Neural cell (in vitro differentiated cells): ENCODE measurements around the gene PGLYRP1. TPM values are rescaled to one million over a fixed set of nuclear protein-coding genes. Genes with fewer than 3 reads are reported as not detected.

Experiments
- H2AFZ ChIP-seq: fragments of 200-600, 300-800 bp; sonication (generic), shearing (Covaris generic); 2 replicates; pipeline ENCODE4 v1.6.0; 2014; ENCODE audit warnings: low read depth, mild to moderate bottlenecking, antibody characterized with exemption, low read length, moderate library complexity
- H3F3A ChIP-seq: fragments of 200-600 bp; shearing (Covaris generic); 2 replicates; pipeline ENCODE4 v1.6.1; 2016; ENCODE audit warnings: mild to moderate bottlenecking, moderate library complexity, mixed read lengths, antibody characterized with exemption, low read length; ENCODE audit not compliant: insufficient read depth, poor library complexity, severe bottlenecking
- H3K27ac ChIP-seq: fragments of 200-600, 300-800 bp; sonication (generic), shearing (Covaris generic); 2 replicates; pipeline ENCODE4 v1.5.1; 2014; ENCODE audit warnings: mild to moderate bottlenecking, low read length, moderate library complexity
- H3K27me3 ChIP-seq: fragments of 300-800, 200-600 bp; sonication (generic), shearing (Covaris generic); 2 replicates; pipeline ENCODE4 v1.6.0; 2014; ENCODE audit warnings: mild to moderate bottlenecking, low read depth, low read length, moderate library complexity; ENCODE audit not compliant: insufficient read depth
- H3K36me3 ChIP-seq: fragments of 300-800, 200-600 bp; sonication (generic), shearing (Covaris generic); 2 replicates; pipeline ENCODE4 v1.5.1; 2014; ENCODE audit warnings: mild to moderate bottlenecking, antibody characterized with exemption, low read length, moderate library complexity; ENCODE audit not compliant: insufficient read depth
- H3K4me2 ChIP-seq: fragments of 300-800, 200-600 bp; sonication (generic), shearing (Covaris generic); 2 replicates; pipeline ENCODE4 v1.6.0; 2014; ENCODE audit warnings: mild to moderate bottlenecking, low read length
- H3K4me3 ChIP-seq: fragments of 300-800, 200-600 bp; sonication (generic), shearing (Covaris generic); 2 replicates; pipeline ENCODE4 v1.5.1; 2014; ENCODE audit warnings: mild to moderate bottlenecking, low read length, moderate library complexity
- H3K79me2 ChIP-seq: fragments of 200-600 bp; shearing (Covaris generic); replicated peaks from 2 replicates; pipeline ENCODE4 v1.6.0; 2014; ENCODE audit warnings: mild to moderate bottlenecking, low read length, moderate library complexity; ENCODE audit not compliant: insufficient read depth
- H3K9ac ChIP-seq: fragments of 300-800, 200-600 bp; sonication (generic), shearing (Covaris generic); 2 replicates; pipeline ENCODE4 v1.6.1; 2016; ENCODE audit warnings: mild to moderate bottlenecking, low read length, mixed read lengths
- H3K9me2 ChIP-seq: fragments of 200-600 bp; shearing (Covaris generic); 2 replicates; pipeline ENCODE4 v1.6.1; 2016; ENCODE audit warnings: mild to moderate bottlenecking, low read length, mixed read lengths; ENCODE audit not compliant: insufficient read depth
- H3K9me3 ChIP-seq: fragments of 200-600, 300-800 bp; sonication (generic), shearing (Covaris generic); 2 replicates; pipeline ENCODE4 v1.6.1; 2016; ENCODE audit warnings: mild to moderate bottlenecking, mixed run types, low read length, moderate library complexity, mixed read lengths
- H4K20me1 ChIP-seq: fragments of 200-600 bp; shearing (Covaris generic); 2 replicates; pipeline ENCODE4 v1.6.1; 2016; ENCODE audit warnings: mild to moderate bottlenecking, mixed run types; ENCODE audit not compliant: insufficient read depth
- CTCF ChIP-seq: fragments of 450-650 bp; IDR thresholded peaks from 2 replicates; pipeline ENCODE4 v1.5.1; 2014; ENCODE audit warnings: antibody characterized with exemption, mild to moderate bottlenecking, moderate library complexity; ENCODE audit not compliant: poor library complexity, severe bottlenecking
- EP300 ChIP-seq: fragments of 450-650 bp; conservative IDR thresholded peaks from 2 replicates; pipeline ENCODE4 v1.6.1; 2014; ENCODE audit warnings: antibody characterized with exemption, mild to moderate bottlenecking, moderate library complexity; ENCODE audit not compliant: poor library complexity, severe bottlenecking
- EZH2 ChIP-seq: fragments of 200-600, 300-800 bp; shearing (Covaris generic), sonication (generic); IDR thresholded peaks from 2 replicates; pipeline ENCODE4 v1.6.1; 2014; ENCODE audit warnings: antibody characterized with exemption, low read length, borderline replicate concordance, mild to moderate bottlenecking; ENCODE audit not compliant: insufficient read depth, poor library complexity, severe bottlenecking
- MXI1 ChIP-seq: fragments of 450-650 bp; conservative IDR thresholded peaks from 2 replicates; pipeline ENCODE4 v1.6.1; 2014; ENCODE audit warnings: antibody characterized with exemption, mild to moderate bottlenecking; ENCODE audit not compliant: poor library complexity, severe bottlenecking
- POLR2AphosphoS5 ChIP-seq: IDR thresholded peaks from 2 replicates; pipeline ENCODE4 v1.6.1; 2012
- RAD21 ChIP-seq: fragments of 450-650 bp; conservative IDR thresholded peaks from 2 replicates; pipeline ENCODE4 v1.6.1; 2014; ENCODE audit warnings: antibody characterized with exemption, mild to moderate bottlenecking, moderate library complexity
- REST ChIP-seq: IDR thresholded peaks from 2 replicates; pipeline ENCODE4 v1.6.1; 2012; ENCODE audit warnings: borderline replicate concordance
- SMC3 ChIP-seq: fragments of 450-650 bp; conservative IDR thresholded peaks from 2 replicates; pipeline ENCODE4 v1.6.1; 2014; ENCODE audit warnings: antibody characterized with exemption, mild to moderate bottlenecking, moderate library complexity; ENCODE audit not compliant: poor library complexity
- TAF1 ChIP-seq: IDR thresholded peaks from 2 replicates; pipeline ENCODE4 v1.6.1; 2012; ENCODE audit warnings: low read depth
- polyA plus RNA-seq: library from polyadenylated mRNA; depleted of rRNA; stranded (reverse); fragments of >200 nt; gene quantifications from 2 replicates; pipeline ENCODE4 v1.2.3, GENCODE V29; 2014

Gene PGLYRP1
- polyA plus RNA-seq, 1 donor from 2014 or later: not detected

- no peak overlapping the region for H2AFZ ChIP-seq
Measured at GRCh38 chr19:45999653-46000121, 23.2 kb downstream of the PGLYRP1 start.

GRCh38 chr19:45998834-45999233 is 24.0 kb downstream of the PGLYRP1 start:
- Histone ChIP-seq H2AFZ (no peak overlapping the region), H3K4me3 (no peak overlapping the region), H3K79me2 (peaks cover 3% of the 10 kb centered on the region), H4K20me1 (no peaks in the 10 kb centered on the region), H3K9me3 (no peaks in the 10 kb centered on the region), H3K36me3 (no peaks in the 10 kb centered on the region), H3K27ac (no peak overlapping the region), H3K9me2 (no peaks in the 10 kb centered on the region), H3K9ac (no peak overlapping the region), H3K4me2 (no peak overlapping the region), H3F3A (no peaks in the 10 kb centered on the region), H3K27me3 (no peaks in the 10 kb centered on the region)
- no peak for TF ChIP-seq EZH2
- no peak for TF ChIP-seq CTCF
- no peak for TF ChIP-seq MXI1
- no peak for TF ChIP-seq TAF1
- no peak for TF ChIP-seq SMC3
- TF ChIP-seq EP300: no peak
- TF ChIP-seq POLR2AphosphoS5: no peak
- TF ChIP-seq RAD21: no peak
- no peak for TF ChIP-seq REST

More at GRCh38 chr19:45999653-46000121, 23.2 kb downstream of the PGLYRP1 start:
- H3K9me3 ChIP-seq: no peaks in the 10 kb centered on the region
- TF ChIP-seq POLR2AphosphoS5: peak; percentile 31
- no peak for TF ChIP-seq MXI1
- peak overlapping the region; percentile 67 for H3K4me3 ChIP-seq
- H3K27ac ChIP-seq: peak overlapping the region; percentile 59
- no peaks in the 10 kb centered on the region for H3K9me2 ChIP-seq
- peak overlapping the region; percentile 68 for H3K9ac ChIP-seq
- no peaks in the 10 kb centered on the region for H3K27me3 ChIP-seq
- no peaks in the 10 kb centered on the region for H3F3A ChIP-seq
- no peak overlapping the region for H3K4me2 ChIP-seq
- no peaks in the 10 kb centered on the region for H4K20me1 ChIP-seq
- peaks cover 3% of the 10 kb centered on the region for H3K79me2 ChIP-seq
- no peaks in the 10 kb centered on the region for H3K36me3 ChIP-seq

- no peak overlapping the region for H3K4me2 ChIP-seq
- no peak overlapping the region for H3K27ac ChIP-seq
- H3K9me2 ChIP-seq: no peaks in the 10 kb centered on the region
- H3K79me2 ChIP-seq: peaks cover 3% of the 10 kb centered on the region
- no peak overlapping the region for H2AFZ ChIP-seq
- H3K36me3 ChIP-seq: no peaks in the 10 kb centered on the region
- H3K27me3 ChIP-seq: no peaks in the 10 kb centered on the region
- H3K4me3 ChIP-seq: no peak overlapping the region
- no peak overlapping the region for H3K9ac ChIP-seq
- no peaks in the 10 kb centered on the region for H4K20me1 ChIP-seq
- TF ChIP-seq SMC3: no peak
- no peak for TF ChIP-seq RAD21
- no peak for TF ChIP-seq MXI1
- TF ChIP-seq POLR2AphosphoS5: no peak
- TF ChIP-seq CTCF: no peak
- TF ChIP-seq REST: no peak
- TF ChIP-seq EP300: no peak
- no peak for TF ChIP-seq TAF1
- TF ChIP-seq EZH2: no peak
- no peaks in the 10 kb centered on the region for H3F3A ChIP-seq
- H3K9me3 ChIP-seq: no peaks in the 10 kb centered on the region
Measured at GRCh38 chr19:45996933-45997332, 25.9 kb downstream of the PGLYRP1 start.
